A549 (cell line): ENCODE data around the gene JOSD2.

ENCODE experiments used
- MYC ChIP-seq: IDR thresholded peaks from 2 replicates; pipeline ENCODE4 v1.6.1; 2012; ENCODE audit warnings: mild to moderate bottlenecking, inconsistent platforms, low read length, improper control_type of control experiment, borderline replicate concordance
- RFX5 ChIP-seq: fragments of 450-650 bp; IDR thresholded peaks from 2 replicates; pipeline ENCODE4 v1.7.1; 2014; ENCODE audit warnings: antibody characterized with exemption, mild to moderate bottlenecking, moderate library complexity
- TF ChIP-seq, protein P1 (sequence below): fragments of >200 bp; sonication (Bioruptor Twin); formaldehyde crosslinking; IDR thresholded peaks from 3 replicates; pipeline ENCODE4 v1.5.1; 2016

DNA sequence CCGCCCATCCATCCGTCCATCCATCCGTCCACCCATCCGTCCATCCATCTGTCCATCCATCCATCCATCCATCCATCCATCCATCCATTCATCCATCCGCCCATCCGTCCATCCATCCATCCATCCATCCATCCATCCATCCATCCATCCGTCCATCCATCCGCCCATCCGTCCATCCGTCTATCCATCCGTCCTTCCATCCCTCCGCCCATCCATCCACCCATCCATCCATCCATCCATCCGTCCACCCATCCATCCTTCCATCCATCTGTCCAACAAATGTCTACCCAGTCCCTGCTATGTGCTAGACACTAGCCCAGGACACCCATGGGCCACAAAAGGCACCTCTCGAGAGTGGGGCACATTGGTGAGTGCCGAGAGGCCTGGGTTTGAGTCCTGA, 41.5 kb upstream of the JOSD2 start:
- TF ChIP-seq, protein P1, sequence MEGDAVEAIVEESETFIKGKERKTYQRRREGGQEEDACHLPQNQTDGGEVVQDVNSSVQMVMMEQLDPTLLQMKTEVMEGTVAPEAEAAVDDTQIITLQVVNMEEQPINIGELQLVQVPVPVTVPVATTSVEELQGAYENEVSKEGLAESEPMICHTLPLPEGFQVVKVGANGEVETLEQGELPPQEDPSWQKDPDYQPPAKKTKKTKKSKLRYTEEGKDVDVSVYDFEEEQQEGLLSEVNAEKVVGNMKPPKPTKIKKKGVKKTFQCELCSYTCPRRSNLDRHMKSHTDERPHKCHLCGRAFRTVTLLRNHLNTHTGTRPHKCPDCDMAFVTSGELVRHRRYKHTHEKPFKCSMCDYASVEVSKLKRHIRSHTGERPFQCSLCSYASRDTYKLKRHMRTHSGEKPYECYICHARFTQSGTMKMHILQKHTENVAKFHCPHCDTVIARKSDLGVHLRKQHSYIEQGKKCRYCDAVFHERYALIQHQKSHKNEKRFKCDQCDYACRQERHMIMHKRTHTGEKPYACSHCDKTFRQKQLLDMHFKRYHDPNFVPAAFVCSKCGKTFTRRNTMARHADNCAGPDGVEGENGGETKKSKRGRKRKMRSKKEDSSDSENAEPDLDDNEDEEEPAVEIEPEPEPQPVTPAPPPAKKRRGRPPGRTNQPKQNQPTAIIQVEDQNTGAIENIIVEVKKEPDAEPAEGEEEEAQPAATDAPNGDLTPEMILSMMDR, result no peak
- TF ChIP-seq RFX5 (no peak), MYC (no peak)
